NCI-H1105 (cell line): ENCODE data around the gene MFNG.
"Not testable (repeated sequence)": the region's sequence is repeated elsewhere in the genome, so short reads cannot be mapped to it uniquely, and the experiment has no call there.

Experiments
- DNase-seq: peaks from one replicate; lab custom pipeline; 2025; lab: John Stamatoyannopoulos, UW

MFNG gene, protein sequence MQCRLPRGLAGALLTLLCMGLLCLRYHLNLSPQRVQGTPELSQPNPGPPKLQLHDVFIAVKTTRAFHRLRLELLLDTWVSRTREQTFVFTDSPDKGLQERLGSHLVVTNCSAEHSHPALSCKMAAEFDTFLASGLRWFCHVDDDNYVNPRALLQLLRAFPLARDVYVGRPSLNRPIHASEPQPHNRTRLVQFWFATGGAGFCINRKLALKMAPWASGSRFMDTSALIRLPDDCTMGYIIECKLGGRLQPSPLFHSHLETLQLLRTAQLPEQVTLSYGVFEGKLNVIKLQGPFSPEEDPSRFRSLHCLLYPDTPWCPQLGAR

DNA sequence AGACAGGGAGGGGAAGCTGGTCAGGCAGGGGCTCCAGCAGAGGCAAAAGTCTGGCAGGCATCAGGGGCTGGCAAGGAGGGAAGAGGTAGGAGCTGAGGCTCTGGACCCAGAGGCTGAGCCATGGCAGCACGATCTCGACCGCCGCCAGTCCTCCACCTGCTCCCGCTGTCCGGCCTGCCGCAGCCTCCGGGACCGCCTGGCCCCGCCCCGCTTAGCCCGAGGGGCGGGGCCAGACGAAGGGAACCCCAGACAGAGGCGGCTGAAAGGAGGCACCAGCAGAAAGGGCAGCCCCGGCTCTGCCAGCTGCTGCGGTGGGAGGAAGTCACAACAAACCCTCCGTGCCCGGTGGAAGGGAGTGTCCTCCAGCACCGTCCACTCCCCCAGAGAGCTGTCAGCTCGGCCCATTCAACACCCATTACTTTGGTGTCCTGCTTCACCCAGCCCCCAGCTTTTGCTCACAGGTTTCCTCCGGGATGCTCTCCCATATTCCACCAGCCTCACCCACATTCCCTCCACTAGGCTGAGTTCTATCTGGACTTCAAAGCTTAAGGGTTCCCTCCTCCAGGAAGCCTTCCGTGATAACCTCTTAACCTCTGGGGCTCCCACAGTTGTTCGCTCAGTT, at the start of gene MFNG:
MFNG (minus strand) TSS at position 161 of the 622 bp plus-strand sequence. CDS start 207 bp downstream, outside the sequence.
- peak; percentile 26 for DNase-seq

- no peak for DNase-seq
These were observed 49.0 kb upstream of the MFNG start for GRCh38 chr22:37535159-37535558.

DNA sequence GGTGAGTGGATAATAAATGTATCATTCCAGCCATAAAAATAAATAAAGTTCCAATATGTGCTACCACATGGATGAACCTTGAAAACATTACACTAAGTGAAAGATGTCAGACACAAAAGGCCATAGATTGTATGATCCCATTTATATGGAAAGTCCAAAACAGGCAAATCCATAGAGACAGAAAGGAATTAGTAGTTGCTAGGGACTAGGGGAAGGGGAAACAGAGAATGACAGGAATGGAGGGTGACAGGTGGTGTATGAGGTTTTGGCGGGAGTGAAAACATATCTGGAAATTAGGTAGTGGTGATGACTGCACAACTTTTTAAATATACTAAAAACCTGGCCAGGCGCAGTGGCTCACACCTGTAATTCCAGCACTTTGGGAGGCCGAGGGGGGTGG, 48.3 kb upstream of the MFNG start:
- DNase-seq: no peak

DNA sequence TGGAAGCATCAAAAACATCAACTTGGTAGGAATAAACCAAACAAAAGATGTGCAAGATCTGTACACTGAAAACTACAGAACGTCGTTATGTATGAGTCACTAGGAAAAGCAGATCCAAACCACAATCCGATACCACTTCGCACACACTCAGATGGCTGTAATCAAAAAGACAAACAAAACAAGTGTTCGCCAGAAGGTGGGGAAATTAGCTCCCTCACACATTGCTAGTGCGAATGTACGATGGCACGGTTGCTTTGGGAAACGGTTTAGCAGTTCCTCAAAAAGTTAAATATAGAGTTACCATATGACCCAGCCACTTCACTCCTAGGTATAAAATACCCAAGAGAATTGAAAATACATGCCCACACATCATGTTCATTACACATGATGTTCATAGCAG, 47.8 kb upstream of the MFNG start:
- no peak for DNase-seq

GRCh38 chr22:37529652-37530345, 43.6 kb upstream of the MFNG start:
- DNase-seq: peak; percentile 14

DNA sequence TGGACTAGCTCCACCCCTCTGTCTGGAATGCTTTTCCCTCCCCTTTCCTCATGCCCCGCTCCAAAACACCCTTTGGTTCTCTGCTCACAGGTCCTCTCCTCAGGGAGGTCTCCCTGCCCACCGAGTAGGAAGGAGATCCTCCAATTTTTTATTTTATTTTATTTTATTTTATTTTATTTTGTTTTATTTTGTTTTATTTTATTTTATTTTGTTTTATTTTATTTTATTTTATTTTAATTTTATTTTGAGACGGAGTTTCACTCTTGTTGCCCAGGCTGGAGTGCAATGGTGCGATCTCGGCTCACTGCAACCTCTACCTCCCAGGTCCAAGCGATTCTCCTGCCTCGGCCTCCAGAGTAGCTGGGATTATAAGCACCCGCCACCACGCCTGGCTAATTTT, 41.8 kb upstream of the MFNG start:
- not testable (repeated sequence) for DNase-seq

GRCh38 chr22:37527081-37527752, 41.0 kb upstream of the MFNG start:
- not testable (repeated sequence) for DNase-seq

DNA sequence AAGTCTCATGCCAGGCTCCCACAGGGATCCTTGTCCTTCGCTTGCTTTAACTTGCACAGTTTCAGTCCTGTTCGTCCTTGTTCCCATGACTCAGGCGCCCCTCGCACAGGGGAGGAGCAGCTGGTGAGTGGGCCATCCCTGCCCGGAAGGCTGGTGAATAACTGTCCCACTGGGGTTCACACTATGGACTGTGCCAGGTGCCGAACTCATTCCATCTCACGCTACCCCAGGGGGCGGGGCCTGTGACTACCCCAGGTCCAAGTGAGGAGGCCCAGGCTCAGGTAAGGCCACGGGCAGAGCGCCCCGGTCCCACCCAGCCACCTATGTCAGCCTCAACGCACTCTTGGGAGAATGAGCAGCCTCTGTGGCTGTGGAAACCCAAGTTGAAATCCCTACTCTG, 40.2 kb upstream of the MFNG start:
- no peak for DNase-seq

GRCh38 chr22:37525746-37526350, 39.7 kb upstream of the MFNG start:
- DNase-seq: no peak

GRCh38 chr22:37525073-37525745, 39.0 kb upstream of the MFNG start:
- DNase-seq: no peak

DNA sequence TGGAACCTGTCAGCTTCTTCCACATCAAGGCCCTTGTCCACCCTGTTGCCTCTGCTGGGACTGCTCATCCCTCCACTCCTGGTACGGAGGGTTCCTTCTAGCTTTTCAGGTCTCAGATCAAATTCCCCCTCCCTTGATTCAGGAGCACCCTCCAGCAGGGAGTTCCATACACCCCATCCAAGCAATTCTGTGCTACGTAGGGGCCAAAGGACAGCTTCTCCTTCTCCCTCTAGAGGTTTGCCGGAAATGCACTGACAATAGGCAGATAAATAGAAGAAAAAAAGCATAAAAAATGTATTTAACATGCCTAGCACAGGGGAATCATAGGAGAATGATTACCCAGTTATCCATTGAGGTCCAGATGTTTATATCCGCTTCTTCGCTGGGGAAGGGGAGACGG, 36.3 kb upstream of the MFNG start:
- no peak for DNase-seq

GRCh38 chr22:37521236-37521739, 35.1 kb upstream of the MFNG start:
- no peak for DNase-seq

- no peak for DNase-seq
These were observed 34.6 kb upstream of the MFNG start for GRCh38 chr22:37520776-37521191.

GRCh38 chr22:37519268-37520195, 33.3 kb upstream of the MFNG start, which contains the start of gene CARD10:
TSS of gene CARD10 (minus strand) at chr22:37519415. CDS start at chr22:37519200, 215 bp downstream.
- DNase-seq: no peak

DNA sequence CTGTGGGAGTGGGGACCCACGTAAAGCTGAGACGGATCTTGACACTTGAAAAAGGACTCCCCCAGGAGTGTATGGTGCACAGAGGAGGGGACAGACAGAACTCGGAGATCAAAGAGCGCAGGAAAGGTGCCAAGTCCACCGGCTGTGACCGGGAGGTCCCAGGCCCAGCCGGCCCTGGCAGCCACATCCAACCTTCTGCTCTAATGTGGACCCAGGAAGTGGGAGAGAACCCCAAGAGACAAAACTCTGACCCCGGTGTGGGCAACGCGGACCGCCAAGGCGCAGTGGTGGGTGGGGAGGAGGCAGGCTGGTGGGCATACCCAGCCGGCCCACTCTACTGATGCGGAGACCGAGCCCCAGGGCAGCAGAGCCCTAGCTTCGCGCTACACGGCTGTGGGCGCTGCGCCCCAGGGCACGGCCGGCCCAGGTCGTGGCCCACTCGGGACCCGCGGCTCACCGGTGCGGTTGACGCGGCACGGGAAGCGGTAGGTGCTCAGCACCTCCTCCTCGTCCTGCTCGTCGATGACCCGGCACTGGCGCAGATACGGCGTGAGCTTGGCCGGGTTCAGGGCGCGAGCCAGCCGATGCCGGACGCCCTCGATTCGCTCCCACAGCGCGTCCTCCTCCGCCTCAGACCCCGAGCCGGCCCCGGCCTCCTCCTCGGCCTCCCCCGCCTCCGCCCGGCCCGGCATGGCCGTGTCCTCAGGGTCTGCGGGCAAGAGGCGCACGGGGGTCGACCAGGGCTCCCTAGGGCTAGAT, 32.5 kb upstream of the MFNG start:
- no peak for DNase-seq

GRCh38 chr22:37517826-37518450, 31.8 kb upstream of the MFNG start:
- DNase-seq: no peak

GRCh38 chr22:37516456-37516855, 30.3 kb upstream of the MFNG start:
- DNase-seq: no peak

DNA sequence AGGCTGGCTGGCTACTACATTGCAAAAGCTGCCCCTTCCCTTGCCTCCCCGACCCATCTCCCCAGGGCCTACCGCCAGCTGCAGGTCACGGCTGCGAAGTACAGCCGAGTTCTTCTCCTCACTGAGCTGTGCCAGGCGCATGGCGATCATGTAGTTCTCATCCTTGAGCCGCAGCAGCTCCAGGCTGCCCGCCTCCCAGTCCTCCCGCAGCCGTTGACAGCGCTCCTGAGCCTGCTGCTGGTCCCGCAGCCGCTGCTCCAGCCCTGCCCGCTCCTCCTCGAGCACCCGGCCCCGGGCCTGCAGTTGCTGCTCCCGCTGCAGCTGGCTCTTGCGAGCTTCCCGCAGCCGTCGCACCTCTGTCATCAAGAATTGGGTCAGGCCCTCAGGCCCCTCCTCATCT, 29.7 kb upstream of the MFNG start:
- no peak for DNase-seq

DNA sequence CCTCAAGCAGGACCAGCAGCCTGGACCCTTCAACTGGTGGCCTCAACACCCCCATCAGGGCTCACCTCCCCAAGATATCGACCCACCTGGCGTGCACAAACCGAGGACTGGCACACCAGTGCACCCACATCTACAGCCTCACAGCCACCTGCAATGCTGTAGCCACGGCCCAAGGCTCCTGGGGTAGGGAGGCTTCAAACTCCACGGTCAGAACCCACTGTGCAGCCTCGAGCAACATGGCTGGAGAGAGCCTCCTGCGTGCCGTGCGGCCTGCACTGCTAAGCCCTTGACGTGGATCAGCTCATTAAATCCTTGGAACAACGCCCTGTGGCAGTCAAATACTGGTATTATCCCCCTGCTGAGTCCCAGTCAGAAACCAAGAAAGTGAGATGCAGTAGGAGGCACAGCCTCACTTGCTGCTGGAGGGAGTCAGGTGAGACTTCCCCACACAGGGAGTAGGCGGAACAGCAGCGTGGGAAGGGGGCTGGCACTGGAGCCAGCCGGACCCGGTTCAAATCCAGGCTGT, 28.4 kb upstream of the MFNG start:
- DNase-seq: no peak
